ENCODE measurements around the gene MZF1. TPM values are rescaled to one million over a fixed set of nuclear protein-coding genes. Genes with fewer than 3 reads are reported as not detected.
A peak's percentile ranks its signal among the peaks of the same experiment; 100 is the strongest.

MZF1 gene
- total and polyA plus RNA-seq, 9 of the 15 experiments (the other 6 are each of a cell fraction or from before 2014, with no cell fraction given), result 0.31 to 29.3 (median 11.5) TPM

- TF ChIP-seq NEUROD1 (IDR thresholded peaks at IDR 0.05; ENCODE audit: borderline replicate concordance, low read depth, low read length, partially characterized antibody) (peak; percentile 13), ZBTB8A (IDR thresholded peaks at IDR 0.05; ENCODE audit: partially characterized antibody) (no peak), DEAF1 (CRISPR knock-in tag; IDR thresholded peaks at IDR 0.05) (peak; percentile 98), SRF (CRISPR knock-in tag; IDR thresholded peaks at IDR 0.05) (peak in 1 of 2 experiments; percentile 78; a peak in 2 of 4 replicates), PHB (CRISPR knock-in tag; IDR thresholded peaks at IDR 0.05) (no peak), SREBF2 (CRISPR knock-in tag; IDR thresholded peaks at IDR 0.05) (no peak), ZNF644 (tag; IDR thresholded peaks at IDR 0.05; ENCODE audit: low read depth) (0 out of 2 replicates have a peak, but pooled peaks have one; percentile 19), TAF9B (IDR thresholded peaks at IDR 0.05; ENCODE audit: partially characterized antibody) (no peak), ZFP1 (CRISPR knock-in tag; IDR thresholded peaks at IDR 0.05) (no peak), ZNF707 (CRISPR knock-in tag; conservative IDR thresholded peaks at IDR 0.05) (no peak), ZNF561 (CRISPR knock-in tag; conservative IDR thresholded peaks at IDR 0.05) (no peak), E2F8 (IDR thresholded peaks at IDR 0.05; ENCODE audit: low read depth, partially characterized antibody) (peak; percentile 73), SMAD4 (CRISPR knock-in tag; conservative IDR thresholded peaks at IDR 0.05) (peak; percentile 86)
- TF ChIP-seq, protein P1, sequence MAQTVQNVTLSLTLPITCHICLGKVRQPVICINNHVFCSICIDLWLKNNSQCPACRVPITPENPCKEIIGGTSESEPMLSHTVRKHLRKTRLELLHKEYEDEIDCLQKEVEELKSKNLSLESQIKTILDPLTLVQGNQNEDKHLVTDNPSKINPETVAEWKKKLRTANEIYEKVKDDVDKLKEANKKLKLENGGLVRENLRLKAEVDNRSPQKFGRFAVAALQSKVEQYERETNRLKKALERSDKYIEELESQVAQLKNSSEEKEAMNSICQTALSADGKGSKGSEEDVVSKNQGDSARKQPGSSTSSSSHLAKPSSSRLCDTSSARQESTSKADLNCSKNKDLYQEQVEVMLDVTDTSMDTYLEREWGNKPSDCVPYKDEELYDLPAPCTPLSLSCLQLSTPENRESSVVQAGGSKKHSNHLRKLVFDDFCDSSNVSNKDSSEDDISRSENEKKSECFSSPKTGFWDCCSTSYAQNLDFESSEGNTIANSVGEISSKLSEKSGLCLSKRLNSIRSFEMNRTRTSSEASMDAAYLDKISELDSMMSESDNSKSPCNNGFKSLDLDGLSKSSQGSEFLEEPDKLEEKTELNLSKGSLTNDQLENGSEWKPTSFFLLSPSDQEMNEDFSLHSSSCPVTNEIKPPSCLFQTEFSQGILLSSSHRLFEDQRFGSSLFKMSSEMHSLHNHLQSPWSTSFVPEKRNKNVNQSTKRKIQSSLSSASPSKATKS (CRISPR knock-in tag; IDR thresholded peaks at IDR 0.05), result no peak
- TF ChIP-seq, protein P2, sequence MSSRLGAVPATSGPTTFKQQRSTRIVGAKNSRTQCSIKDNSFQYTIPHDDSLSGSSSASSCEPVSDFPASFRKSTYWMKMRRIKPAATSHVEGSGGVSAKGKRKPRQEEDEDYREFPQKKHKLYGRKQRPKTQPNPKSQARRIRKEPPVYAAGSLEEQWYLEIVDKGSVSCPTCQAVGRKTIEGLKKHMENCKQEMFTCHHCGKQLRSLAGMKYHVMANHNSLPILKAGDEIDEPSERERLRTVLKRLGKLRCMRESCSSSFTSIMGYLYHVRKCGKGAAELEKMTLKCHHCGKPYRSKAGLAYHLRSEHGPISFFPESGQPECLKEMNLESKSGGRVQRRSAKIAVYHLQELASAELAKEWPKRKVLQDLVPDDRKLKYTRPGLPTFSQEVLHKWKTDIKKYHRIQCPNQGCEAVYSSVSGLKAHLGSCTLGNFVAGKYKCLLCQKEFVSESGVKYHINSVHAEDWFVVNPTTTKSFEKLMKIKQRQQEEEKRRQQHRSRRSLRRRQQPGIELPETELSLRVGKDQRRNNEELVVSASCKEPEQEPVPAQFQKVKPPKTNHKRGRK (tag; IDR thresholded peaks at IDR 0.05), result no peak
- TF ChIP-seq, protein P3, sequence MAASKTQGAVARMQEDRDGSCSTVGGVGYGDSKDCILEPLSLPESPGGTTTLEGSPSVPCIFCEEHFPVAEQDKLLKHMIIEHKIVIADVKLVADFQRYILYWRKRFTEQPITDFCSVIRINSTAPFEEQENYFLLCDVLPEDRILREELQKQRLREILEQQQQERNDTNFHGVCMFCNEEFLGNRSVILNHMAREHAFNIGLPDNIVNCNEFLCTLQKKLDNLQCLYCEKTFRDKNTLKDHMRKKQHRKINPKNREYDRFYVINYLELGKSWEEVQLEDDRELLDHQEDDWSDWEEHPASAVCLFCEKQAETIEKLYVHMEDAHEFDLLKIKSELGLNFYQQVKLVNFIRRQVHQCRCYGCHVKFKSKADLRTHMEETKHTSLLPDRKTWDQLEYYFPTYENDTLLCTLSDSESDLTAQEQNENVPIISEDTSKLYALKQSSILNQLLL (CRISPR knock-in tag; IDR thresholded peaks at IDR 0.05; ENCODE audit: borderline replicate concordance), result no peak
Observed at GRCh38 chr19:58581227-58582141, 8.3 kb upstream of the MZF1 start (continued).

Measured in K562 (cell line).